Right ventricle myocardium superior (tissue), 1 donor: ENCODE measurements around the gene TRIM68. TPM values are rescaled to one million over a fixed set of nuclear protein-coding genes. Genes with fewer than 3 reads are reported as not detected.

Source experiments
- total RNA-seq: library from RNA; stranded (reverse); fragmentation: NEBNext Ultra II Directional; extraction: Animal tissue kit (Norgen Biotek cat#: 25700); gene quantifications from one replicate; pipeline ENCODE4 v1.2.1, GENCODE V29; 2021
- donor health status: DM: no; HTN: yes; CAD: no; lungs with severe emphysema.

The TRIM68 gene
- total RNA-seq, 1 donor from 2014 or later = 11.0 TPM

Other genes with a start within 250 kb of the TRIM68 start
- not detected for gene OR52B4, start 239.8 kb downstream of the TRIM68 start, total RNA-seq
- gene TRIM21, start 214.5 kb downstream of the TRIM68 start, total RNA-seq = 7.6 TPM
- gene OR52K2, start 158.9 kb downstream of the TRIM68 start, total RNA-seq = not detected
- not detected for gene OR52K1, start 125.6 kb downstream of the TRIM68 start, total RNA-seq
- not detected for gene OR52M1, start 63.0 kb downstream of the TRIM68 start, total RNA-seq
- gene OR52I2, start 26.5 kb downstream of the TRIM68 start, total RNA-seq = not detected
- gene OR52I1, start 14.2 kb downstream of the TRIM68 start, total RNA-seq = not detected
- gene OR51D1, start 29.2 kb upstream of the TRIM68 start, total RNA-seq = not detected
- gene OR51E1, start 35.8 kb upstream of the TRIM68 start, total RNA-seq = 1.4 TPM
- 0.13 TPM for gene OR51E2, start 89.6 kb upstream of the TRIM68 start, total RNA-seq
- not detected for gene MMP26, start 96.6 kb upstream of the TRIM68 start, total RNA-seq
- gene OR51F1, start 161.7 kb upstream of the TRIM68 start, total RNA-seq = not detected
- not detected for gene OR52R1, start 196.1 kb upstream of the TRIM68 start, total RNA-seq
- gene OR51F2, start 213.1 kb upstream of the TRIM68 start, total RNA-seq = not detected
- not detected for gene OR51S1, start 241.0 kb upstream of the TRIM68 start, total RNA-seq